Dendritic cell treated with granulocyte-macrophage colony-stimulating factor and Interleukin-4, amounts not matched to agents 40 ng/mL and 50 ng/mL, for 4 days (primary cell): ENCODE measurements around the gene CCDC7.
"Not testable (repeated sequence)": the region's sequence is repeated elsewhere in the genome, so short reads cannot be mapped to it uniquely, and the experiment has no call there.

Experiments used
- H3K27ac Mint-ChIP-seq: one replicate; pipeline ENCODE4 v1.8.0; 2022; ENCODE audit warnings: mild to moderate bottlenecking, mixed read lengths
- H3K27me3 Mint-ChIP-seq: one replicate; pipeline ENCODE4 v1.8.0; 2022; ENCODE audit warnings: mild to moderate bottlenecking, mixed read lengths
- H3K36me3 Mint-ChIP-seq: one replicate; pipeline ENCODE4 v1.8.0; 2022; ENCODE audit warnings: low read depth, mixed read lengths
- H3K4me1 Mint-ChIP-seq: one replicate; pipeline ENCODE4 v1.8.0; 2022; ENCODE audit warnings: low read depth, mixed read lengths
- H3K4me3 Mint-ChIP-seq: one replicate; pipeline ENCODE4 v1.8.0; 2022; ENCODE audit warnings: mild to moderate bottlenecking, moderate library complexity, mixed read lengths
- H3K9me3 Mint-ChIP-seq: one replicate; pipeline ENCODE4 v1.8.0; 2022; ENCODE audit warnings: mixed read lengths
- intact Hi-C: fragments of 100-400 bp; cut with micrococcal nuclease; formaldehyde crosslinking; loops from one replicate; pipeline ENCODE4 v1.15.0; 2022

The CCDC7 gene

GRCh38 chr10:32445740-32446535, at the start of gene CCDC7:
Gene CCDC7, plus strand, starts transcription at chr10:32446140. Its CDS starts 5,503 bp downstream, at chr10:32451643.
- Mint-ChIP-seq H3K9me3 (no peaks in the 10 kb centered on the region), H3K27me3 (peaks cover 9% of the 10 kb centered on the region), H3K36me3 (peaks cover 11% of the 10 kb centered on the region), H3K27ac (peak within 1 kb of the TSS; percentile 94), H3K4me3 (peak within 1 kb of the TSS; percentile 88), H3K4me1 (peaks cover 9% of the 10 kb centered on the region)
- intact Hi-C loops: loop anchor here (2.0 to 10.0 kb wide), 3 partner anchors 67 to 561 kb away; partner anchors contain the start of gene KIF5B

GRCh38 chr10:32397163-32397562, 48.8 kb upstream of the CCDC7 start:
- H3K4me3 Mint-ChIP-seq, H3K36me3 Mint-ChIP-seq, H3K9me3 Mint-ChIP-seq, intact Hi-C loops, H3K4me1 Mint-ChIP-seq, H3K27me3 Mint-ChIP-seq, H3K27ac Mint-ChIP-seq: not testable (repeated sequence)

DNA sequence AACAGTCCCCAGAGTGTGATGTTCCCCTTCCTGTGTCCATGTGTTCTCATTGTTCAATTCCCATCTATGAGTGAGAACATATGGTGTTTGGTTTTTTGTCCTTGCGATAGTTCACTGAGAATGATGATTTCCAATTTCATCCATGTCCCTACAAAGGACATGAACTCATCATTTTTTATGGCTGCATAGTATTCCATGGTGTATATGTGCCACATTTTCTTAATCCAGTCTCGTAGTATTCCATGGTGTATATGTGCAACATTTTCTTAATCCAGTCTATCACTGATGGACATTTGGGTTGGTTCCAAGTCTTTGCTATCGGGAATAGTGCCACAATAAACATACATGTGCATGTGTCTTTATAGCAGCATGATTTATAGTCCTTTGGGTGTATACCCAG, 46.2 kb upstream of the CCDC7 start:
- H3K36me3 Mint-ChIP-seq, H3K4me1 Mint-ChIP-seq, H3K4me3 Mint-ChIP-seq, H3K27ac Mint-ChIP-seq, intact Hi-C loops, H3K27me3 Mint-ChIP-seq, H3K9me3 Mint-ChIP-seq: not testable (repeated sequence)

GRCh38 chr10:32400961-32401360, 45.0 kb upstream of the CCDC7 start:
- no peaks in the 10 kb centered on the region for H3K4me1 Mint-ChIP-seq
- no peak overlapping the region for H3K4me3 Mint-ChIP-seq
- H3K9me3 Mint-ChIP-seq: peaks cover 6% of the 10 kb centered on the region
- no peaks in the 10 kb centered on the region for H3K27me3 Mint-ChIP-seq
- intact Hi-C loops: no loop called here
- H3K27ac Mint-ChIP-seq: no peak overlapping the region
- H3K36me3 Mint-ChIP-seq: no peaks in the 10 kb centered on the region

GRCh38 chr10:32402499-32402898, 43.4 kb upstream of the CCDC7 start:
- no peaks in the 10 kb centered on the region for H3K27me3 Mint-ChIP-seq
- H3K4me3 Mint-ChIP-seq: no peak overlapping the region
- no peaks in the 10 kb centered on the region for H3K4me1 Mint-ChIP-seq
- H3K9me3 Mint-ChIP-seq: peaks cover 9% of the 10 kb centered on the region
- no peak overlapping the region for H3K27ac Mint-ChIP-seq
- no peaks in the 10 kb centered on the region for H3K36me3 Mint-ChIP-seq
- intact Hi-C loops: no loop called here

GRCh38 chr10:32403091-32403490, 42.8 kb upstream of the CCDC7 start:
- intact Hi-C loops: no loop called here
- H3K9me3 Mint-ChIP-seq: peaks cover 9% of the 10 kb centered on the region

GRCh38 chr10:32408690-32409089, 37.2 kb upstream of the CCDC7 start:
- Mint-ChIP-seq H3K27me3 (peaks cover 1% of the 10 kb centered on the region), H3K9me3 (peaks cover 9% of the 10 kb centered on the region), H3K4me3 (no peak overlapping the region), H3K27ac (no peak overlapping the region), H3K36me3 (no peaks in the 10 kb centered on the region), H3K4me1 (no peaks in the 10 kb centered on the region)
- intact Hi-C loops: no loop called here

More at GRCh38 chr10:32403091-32403490, 42.8 kb upstream of the CCDC7 start:
- Mint-ChIP-seq H3K4me1 (no peaks in the 10 kb centered on the region), H3K27ac (no peak overlapping the region), H3K27me3 (no peaks in the 10 kb centered on the region), H3K36me3 (no peaks in the 10 kb centered on the region), H3K4me3 (no peak overlapping the region)

- H3K4me3 Mint-ChIP-seq: no peak overlapping the region
- H3K4me1 Mint-ChIP-seq: no peaks in the 10 kb centered on the region
- H3K9me3 Mint-ChIP-seq: peaks cover 9% of the 10 kb centered on the region
- H3K36me3 Mint-ChIP-seq: no peaks in the 10 kb centered on the region
- intact Hi-C loops: no loop called here
- H3K27ac Mint-ChIP-seq: no peak overlapping the region
- H3K27me3 Mint-ChIP-seq: peaks cover 5% of the 10 kb centered on the region
Measured at GRCh38 chr10:32409741-32410140, 36.2 kb upstream of the CCDC7 start.

DNA sequence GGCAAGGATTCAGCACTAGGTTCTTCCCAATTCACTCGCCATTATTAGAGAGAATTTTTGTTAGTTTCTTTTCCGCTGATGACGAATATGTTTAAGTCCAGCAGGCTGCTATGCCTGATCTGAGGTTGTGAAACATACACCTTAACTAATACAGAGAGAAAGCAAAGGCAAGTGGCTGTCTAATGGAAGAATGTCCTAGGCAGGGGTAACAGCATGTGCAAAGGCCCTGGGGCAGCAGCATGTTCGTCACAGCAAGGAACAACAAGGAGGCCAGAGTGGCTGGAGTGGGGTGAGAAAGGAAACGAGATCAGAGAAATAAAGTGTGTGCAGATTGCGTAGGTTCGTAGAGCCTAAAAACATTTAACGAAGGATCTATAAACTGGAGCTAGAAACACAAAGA, 35.4 kb upstream of the CCDC7 start:
- peaks cover 7% of the 10 kb centered on the region for H3K27me3 Mint-ChIP-seq
- H3K4me1 Mint-ChIP-seq: no peaks in the 10 kb centered on the region
- H3K27ac Mint-ChIP-seq: no peak overlapping the region
- intact Hi-C loops: no loop called here
- H3K4me3 Mint-ChIP-seq: no peak overlapping the region
- peaks cover 7% of the 10 kb centered on the region for H3K9me3 Mint-ChIP-seq
- H3K36me3 Mint-ChIP-seq: no peaks in the 10 kb centered on the region

- Mint-ChIP-seq H3K4me1 (no peaks in the 10 kb centered on the region), H3K27ac (no peak overlapping the region)
- intact Hi-C loops: no loop called here
Measured at GRCh38 chr10:32411797-32412498, 34.0 kb upstream of the CCDC7 start.

DNA sequence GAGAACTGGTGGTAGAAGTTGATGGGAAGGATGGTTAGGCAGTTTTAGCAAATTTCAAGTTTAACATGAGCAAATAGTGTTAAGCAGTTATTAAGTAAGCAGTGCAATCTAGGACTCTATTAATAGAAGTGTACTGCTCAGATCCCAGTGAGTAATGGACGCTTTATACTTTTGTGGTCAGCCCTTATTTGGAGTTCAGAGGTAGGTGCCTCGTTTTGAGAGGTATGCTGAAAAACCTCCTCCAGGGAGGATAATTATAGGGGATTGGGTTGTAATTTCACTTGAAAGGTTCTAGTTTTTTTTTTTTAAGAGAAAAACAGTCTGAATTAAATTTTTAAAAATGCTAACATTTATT, 33.5 kb upstream of the CCDC7 start:
- H3K36me3 Mint-ChIP-seq: no peaks in the 10 kb centered on the region
- no peaks in the 10 kb centered on the region for H3K9me3 Mint-ChIP-seq
- H3K27ac Mint-ChIP-seq: no peak overlapping the region
- H3K4me3 Mint-ChIP-seq: no peak overlapping the region
- intact Hi-C loops: no loop called here
- H3K27me3 Mint-ChIP-seq: peaks cover 7% of the 10 kb centered on the region
- no peaks in the 10 kb centered on the region for H3K4me1 Mint-ChIP-seq

More at GRCh38 chr10:32411797-32412498, 34.0 kb upstream of the CCDC7 start:
- peaks cover 7% of the 10 kb centered on the region for H3K27me3 Mint-ChIP-seq
- H3K9me3 Mint-ChIP-seq: no peaks in the 10 kb centered on the region
- no peaks in the 10 kb centered on the region for H3K36me3 Mint-ChIP-seq
- H3K4me3 Mint-ChIP-seq: no peak overlapping the region

DNA sequence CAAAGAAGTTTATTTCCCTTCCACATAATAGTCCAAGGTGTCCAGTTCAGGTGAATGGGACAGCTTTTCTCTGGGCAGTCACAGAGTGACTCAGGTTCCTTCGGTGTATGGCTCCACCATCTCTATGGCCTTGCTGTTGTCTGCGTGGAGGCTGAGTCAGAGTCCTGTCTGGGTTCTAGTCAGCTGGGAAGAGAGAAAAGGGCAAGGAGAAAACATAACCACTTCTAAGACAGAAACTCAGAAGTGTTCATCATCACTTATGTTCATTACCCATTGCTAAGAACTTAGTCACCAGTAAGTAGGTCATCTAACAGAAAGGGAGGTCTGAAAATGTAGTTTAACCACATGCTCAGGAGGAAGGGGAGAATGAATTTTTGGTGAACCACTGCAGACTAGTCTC, 32.4 kb upstream of the CCDC7 start:
- Mint-ChIP-seq H3K9me3 (no peaks in the 10 kb centered on the region), H3K4me3 (no peak overlapping the region), H3K4me1 (no peaks in the 10 kb centered on the region), H3K27ac (no peak overlapping the region), H3K27me3 (peaks cover 7% of the 10 kb centered on the region), H3K36me3 (no peaks in the 10 kb centered on the region)
- intact Hi-C loops: no loop called here

- no peaks in the 10 kb centered on the region for H3K36me3 Mint-ChIP-seq
- H3K27ac Mint-ChIP-seq: no peak overlapping the region
- H3K4me3 Mint-ChIP-seq: no peak overlapping the region
- H3K4me1 Mint-ChIP-seq: no peaks in the 10 kb centered on the region
- intact Hi-C loops: no loop called here
- no peaks in the 10 kb centered on the region for H3K9me3 Mint-ChIP-seq
- peaks cover 7% of the 10 kb centered on the region for H3K27me3 Mint-ChIP-seq
Measured at GRCh38 chr10:32415361-32415760, 30.6 kb upstream of the CCDC7 start.

- Mint-ChIP-seq H3K27me3 (peaks cover 5% of the 10 kb centered on the region), H3K9me3 (peaks cover 9% of the 10 kb centered on the region), H3K4me3 (no peak overlapping the region), H3K27ac (no peak overlapping the region), H3K36me3 (no peaks in the 10 kb centered on the region), H3K4me1 (no peaks in the 10 kb centered on the region)
- intact Hi-C loops: no loop called here
Measured at GRCh38 chr10:32417911-32418547, 27.9 kb upstream of the CCDC7 start.
